CD8-positive, alpha-beta memory T cell (primary cell): ENCODE measurements around the gene CHD9. TPM values are rescaled to one million over a fixed set of nuclear protein-coding genes. Genes with fewer than 3 reads are reported as not detected.

Experiments used
- CTCF ChIA-PET: fragments of 350-600 bp; sonication (Branson Sonifier 250); formaldehyde crosslinking; loops from one replicate; lab custom pipeline; 2021; ENCODE audit warnings: antibody characterized with exemption; lab: Charles Lee
- POLR2A ChIA-PET: fragments of 350-600 bp; sonication (Branson Sonifier 250); formaldehyde crosslinking; loops from one replicate; lab custom pipeline; 2021; ENCODE audit warnings: antibody characterized with exemption; lab: Charles Lee
- DNase-seq, 5 donors: peaks; one replicate each; pipeline versions ENCODE4 v3.0.0 to v3.0.0-alpha.2; 2020 to 2022; ENCODE audit warnings: mixed read lengths in 1 of 5
- H3K27ac ChIP-seq: one replicate; pipeline ENCODE4 v1.7.0; 2013; ENCODE audit warnings: low read depth, mild to moderate bottlenecking, low read length, moderate library complexity
- H3K27me3 ChIP-seq: 2 replicates; pipeline ENCODE4 v1.7.0; 2013; ENCODE audit warnings: low read length, mild to moderate bottlenecking; ENCODE audit not compliant: insufficient read depth, poor library complexity, severe bottlenecking
- H3K36me3 ChIP-seq: 2 replicates; pipeline ENCODE4 v1.7.0; 2013; ENCODE audit warnings: mild to moderate bottlenecking, low read length, moderate library complexity; ENCODE audit not compliant: insufficient read depth
- H3K4me1 ChIP-seq: 2 replicates; pipeline ENCODE4 v1.7.0; 2013; ENCODE audit warnings: mild to moderate bottlenecking, low read length, moderate library complexity; ENCODE audit not compliant: insufficient read depth
- H3K4me3 ChIP-seq: 2 replicates; pipeline ENCODE4 v1.7.0; 2013; ENCODE audit warnings: mild to moderate bottlenecking, low read length
- H3K9me3 ChIP-seq: 2 replicates; pipeline ENCODE4 v1.7.0; 2013; ENCODE audit warnings: mild to moderate bottlenecking, low read length
- H3K27ac Mint-ChIP-seq, 8 donors: one replicate each; pipeline ENCODE4 v1.8.0; 2020 to 2021; ENCODE audit warnings: mixed read lengths in 8 of 8, mild to moderate bottlenecking in 6 of 8, inconsistent platforms in 3 of 8, moderate library complexity in 3 of 8
- H3K27me3 Mint-ChIP-seq, 2 donors: one replicate each; pipeline ENCODE4 v1.8.0; 2020 to 2021; ENCODE audit warnings: mixed read lengths in 2 of 2, mild to moderate bottlenecking in 1 of 2, moderate library complexity in 1 of 2
- H3K36me3 Mint-ChIP-seq, 3 donors: one replicate each; pipeline ENCODE4 v1.8.0; 2020 to 2021; ENCODE audit warnings: mixed read lengths in 3 of 3, inconsistent platforms in 1 of 3, mild to moderate bottlenecking in 1 of 3
- H3K4me1 Mint-ChIP-seq, 3 donors: one replicate each; pipeline ENCODE4 v1.8.0; 2020 to 2021; ENCODE audit warnings: mixed read lengths in 3 of 3, inconsistent platforms in 1 of 3, mild to moderate bottlenecking in 1 of 3
- H3K4me3 Mint-ChIP-seq, 7 donors: one replicate each; pipeline ENCODE4 v1.8.0; 2020 to 2021; ENCODE audit warnings: mixed read lengths in 7 of 7, mild to moderate bottlenecking in 6 of 7, moderate library complexity in 4 of 7, inconsistent platforms in 2 of 7
- H3K9me3 Mint-ChIP-seq, 5 donors: one replicate each; pipeline ENCODE4 v1.8.0; 2020 to 2022; ENCODE audit warnings: mixed read lengths in 5 of 5, mild to moderate bottlenecking in 3 of 5, moderate library complexity in 2 of 5, inconsistent platforms in 1 of 5
- polyA plus RNA-seq: library from polyadenylated mRNA; unstranded; fragments of 300-500 nt; fragmentation: Illumina TruSeq; gene quantifications from one replicate; pipeline ENCODE4 v1.2.3, GENCODE V29; 2021
- total RNA-seq, 2 experiments: library from RNA; stranded (reverse); gene quantifications; one replicate each; pipeline ENCODE4 v1.2.3, GENCODE V29; 2021

The CHD9 gene
- total RNA-seq: 10 to 100 TPM; 17.4 to 21.8 TPM
- polyA plus RNA-seq: 57.4 TPM

GRCh38 chr16:53054670-53055485 is at the start of gene CHD9:
Gene CHD9, plus strand, starts transcription at chr16:53054991. Its CDS starts 101,099 bp downstream, at chr16:53156090.
- Mint-ChIP-seq H3K4me3 (peak within 1 kb of the TSS; percentile 82 to 96 (median 90)), H3K4me1 (peaks cover 34 to 45% (median 39%) of the 10 kb centered on the region in 3 donors), H3K36me3 (peaks cover 0 to 2% (median 0%) of the 10 kb centered on the region in 3 donors), H3K27me3 (no peaks in the 10 kb centered on the region), H3K27ac (peak within 1 kb of the TSS; percentile 44 to 95 (median 90)), H3K9me3 (no peaks in the 10 kb centered on the region)
- H3K4me1 ChIP-seq: peaks cover 19% of the 10 kb centered on the region
- no peaks in the 10 kb centered on the region for H3K36me3 ChIP-seq
- CTCF ChIA-PET: interaction anchor here (0.6 to 7.0 kb wide), 55 partner anchors 8 to 481 kb away, joined by 3 to 113 read pairs (median 4); no protein-coding TSS in a partner anchor
- H3K27ac ChIP-seq: peak within 1 kb of the TSS; percentile 76
- no peaks in the 10 kb centered on the region for H3K27me3 ChIP-seq
- POLR2A ChIA-PET: interaction anchor here (1.2 to 1.5 kb wide), 2 partner anchors 45 to 379 kb away, joined by 3 to 7 read pairs; no protein-coding TSS in a partner anchor
- DNase-seq: peak; percentile 66 to 81 (median 79)
- no peaks in the 10 kb centered on the region for H3K9me3 ChIP-seq
- peak within 1 kb of the TSS; percentile 94 for H3K4me3 ChIP-seq

- Mint-ChIP-seq H3K27me3 (peaks cover 3 to 26% of the 10 kb centered on the region in 2 donors), H3K27ac (peak overlapping the region in 1 of 8 donors; percentile 16), H3K36me3 (no peaks in the 10 kb centered on the region), H3K9me3 (no peaks in the 10 kb centered on the region), H3K4me1 (no peaks in the 10 kb centered on the region), H3K4me3 (no peak overlapping the region)
- Histone ChIP-seq H3K9me3 (no peaks in the 10 kb centered on the region), H3K36me3 (no peaks in the 10 kb centered on the region), H3K27me3 (no peaks in the 10 kb centered on the region), H3K4me1 (no peaks in the 10 kb centered on the region), H3K4me3 (no peak overlapping the region), H3K27ac (no peak overlapping the region)
- ChIA-PET CTCF (no interaction called here), POLR2A (no interaction called here)
- no peak for DNase-seq
These were observed 47.7 kb upstream of the CHD9 start for GRCh38 chr16:53007095-53007494.

GRCh38 chr16:53014287-53014686 is 40.5 kb upstream of the CHD9 start:
- H3K4me3 ChIP-seq: no peak overlapping the region
- CTCF ChIA-PET: no interaction called here
- no peaks in the 10 kb centered on the region for H3K4me1 Mint-ChIP-seq
- H3K27ac ChIP-seq: no peak overlapping the region
- peaks cover 7 to 36% of the 10 kb centered on the region in 2 donors for H3K27me3 Mint-ChIP-seq
- POLR2A ChIA-PET: no interaction called here
- peaks cover 0 to 3% (median 0%) of the 10 kb centered on the region in 5 donors for H3K9me3 Mint-ChIP-seq
- H3K27ac Mint-ChIP-seq: peak overlapping the region in 1 of 8 donors; percentile 51
- H3K36me3 Mint-ChIP-seq: peaks cover 0 to 1% (median 0%) of the 10 kb centered on the region in 3 donors
- no peaks in the 10 kb centered on the region for H3K27me3 ChIP-seq
- H3K4me3 Mint-ChIP-seq: no peak overlapping the region
- H3K4me1 ChIP-seq: no peaks in the 10 kb centered on the region
- no peaks in the 10 kb centered on the region for H3K9me3 ChIP-seq
- DNase-seq: no peak
- no peaks in the 10 kb centered on the region for H3K36me3 ChIP-seq

- Mint-ChIP-seq H3K27ac (no peak overlapping the region), H3K9me3 (peaks cover 0 to 3% (median 0%) of the 10 kb centered on the region in 5 donors), H3K4me3 (no peak overlapping the region), H3K27me3 (peaks cover 11 to 16% of the 10 kb centered on the region in 2 donors), H3K36me3 (peaks cover 0 to 3% (median under 1%) of the 10 kb centered on the region in 3 donors), H3K4me1 (no peaks in the 10 kb centered on the region)
- Histone ChIP-seq H3K4me3 (no peak overlapping the region), H3K4me1 (no peaks in the 10 kb centered on the region), H3K9me3 (no peaks in the 10 kb centered on the region), H3K36me3 (no peaks in the 10 kb centered on the region), H3K27me3 (no peaks in the 10 kb centered on the region), H3K27ac (no peak overlapping the region)
- ChIA-PET POLR2A (no interaction called here), CTCF (no interaction called here)
- no peak for DNase-seq
These were observed 35.9 kb upstream of the CHD9 start for GRCh38 chr16:53018834-53019416.

GRCh38 chr16:53022374-53022773 is 32.4 kb upstream of the CHD9 start:
- Histone ChIP-seq H3K36me3 (no peaks in the 10 kb centered on the region), H3K9me3 (no peaks in the 10 kb centered on the region), H3K27ac (no peak overlapping the region), H3K27me3 (no peaks in the 10 kb centered on the region), H3K4me1 (no peaks in the 10 kb centered on the region), H3K4me3 (no peak overlapping the region)
- no peak for DNase-seq
- peaks cover 0 to 3% (median 1%) of the 10 kb centered on the region in 3 donors for H3K36me3 Mint-ChIP-seq
- no peak overlapping the region for H3K27ac Mint-ChIP-seq
- peaks cover 4 to 6% of the 10 kb centered on the region in 2 donors for H3K27me3 Mint-ChIP-seq
- H3K9me3 Mint-ChIP-seq: no peaks in the 10 kb centered on the region
- CTCF ChIA-PET: no interaction called here
- POLR2A ChIA-PET: no interaction called here
- no peaks in the 10 kb centered on the region for H3K4me1 Mint-ChIP-seq
- no peak overlapping the region for H3K4me3 Mint-ChIP-seq

GRCh38 chr16:53024045-53024444 is 30.7 kb upstream of the CHD9 start:
- Mint-ChIP-seq H3K4me3 (no peak overlapping the region), H3K27ac (no peak overlapping the region)
- POLR2A ChIA-PET: no interaction called here

GRCh38 chr16:53029971-53030370 is 24.8 kb upstream of the CHD9 start:
- Histone ChIP-seq H3K4me3 (no peak overlapping the region), H3K27ac (no peak overlapping the region), H3K4me1 (no peaks in the 10 kb centered on the region), H3K36me3 (no peaks in the 10 kb centered on the region), H3K27me3 (no peaks in the 10 kb centered on the region), H3K9me3 (no peaks in the 10 kb centered on the region)
- H3K4me3 Mint-ChIP-seq: no peak overlapping the region
- H3K27ac Mint-ChIP-seq: no peak overlapping the region
- no peak for DNase-seq
- no peaks in the 10 kb centered on the region for H3K4me1 Mint-ChIP-seq
- ChIA-PET CTCF (no interaction called here), POLR2A (no interaction called here)
- H3K36me3 Mint-ChIP-seq: peaks cover 0 to 8% (median 0%) of the 10 kb centered on the region in 3 donors
- H3K27me3 Mint-ChIP-seq: peaks cover 7 to 40% of the 10 kb centered on the region in 2 donors
- peaks cover 0 to 3% (median 0%) of the 10 kb centered on the region in 5 donors for H3K9me3 Mint-ChIP-seq

More at GRCh38 chr16:53024045-53024444, 30.7 kb upstream of the CHD9 start:
- H3K4me1 ChIP-seq: no peaks in the 10 kb centered on the region
- Mint-ChIP-seq H3K9me3 (peaks cover 0 to under 1% (median 0%) of the 10 kb centered on the region in 5 donors), H3K4me1 (no peaks in the 10 kb centered on the region), H3K36me3 (peaks cover 0 to 3% (median 1%) of the 10 kb centered on the region in 3 donors), H3K27me3 (peaks cover 4 to 9% of the 10 kb centered on the region in 2 donors)
- H3K27ac ChIP-seq: no peak overlapping the region
- H3K9me3 ChIP-seq: no peaks in the 10 kb centered on the region
- no peak for DNase-seq
- H3K4me3 ChIP-seq: no peak overlapping the region
- CTCF ChIA-PET: no interaction called here
- no peaks in the 10 kb centered on the region for H3K27me3 ChIP-seq
- no peaks in the 10 kb centered on the region for H3K36me3 ChIP-seq
